GM18499 (cell line): ENCODE results near the gene ULK4.

Experiments used
- ATAC-seq: cut with Tn5 transposase; IDR thresholded peaks from one replicate; pipeline ENCODE4 v1.9.1; 2021; ENCODE audit warnings: moderate number of reproducible peaks; ENCODE audit not compliant: insufficient read depth, unreplicated experiment

ULK4 gene

DNA sequence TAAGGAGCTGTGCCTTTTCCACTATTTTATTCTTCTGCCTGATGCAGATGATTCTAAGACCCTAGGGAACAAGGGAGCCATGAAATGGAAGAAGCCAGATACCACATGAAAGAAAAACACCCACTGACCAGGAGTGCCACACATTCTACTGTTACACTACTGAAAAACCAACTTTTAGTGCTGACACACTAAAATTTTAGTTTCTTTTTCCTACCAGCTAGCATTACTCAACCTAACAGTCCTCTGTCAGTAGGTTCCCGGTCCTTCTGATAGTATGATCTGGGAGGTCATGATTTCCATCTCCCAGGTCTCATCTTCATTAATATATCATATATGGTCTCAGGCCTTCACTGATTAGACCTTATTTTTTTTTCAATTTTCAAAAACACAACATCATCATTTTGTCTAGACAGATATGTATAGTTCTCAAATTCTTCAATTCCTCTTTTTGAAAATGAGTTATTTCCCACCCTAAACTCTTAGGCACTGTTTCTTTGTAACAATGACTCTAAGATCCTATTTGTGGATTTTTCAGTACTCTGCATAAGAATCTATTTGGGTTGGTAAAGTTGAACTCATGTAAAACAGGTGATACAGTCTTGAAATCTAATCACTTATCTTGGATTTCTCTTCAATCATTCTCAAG is 440.8 kb downstream of the ULK4 start:
- ATAC-seq, result no peak

- no peak for ATAC-seq
These were observed 442.2 kb downstream of the ULK4 start for GRCh38 chr3:41519746-41520145.

GRCh38 chr3:41518626-41519025 is 443.3 kb downstream of the ULK4 start:
- ATAC-seq, result no peak

GRCh38 chr3:41508063-41508696 is 453.7 kb downstream of the ULK4 start:
- ATAC-seq, result no peak

GRCh38 chr3:41507336-41508062 is 454.4 kb downstream of the ULK4 start:
- ATAC-seq, result no peak

GRCh38 chr3:41503998-41504623 is 457.8 kb downstream of the ULK4 start:
- no peak for ATAC-seq

DNA sequence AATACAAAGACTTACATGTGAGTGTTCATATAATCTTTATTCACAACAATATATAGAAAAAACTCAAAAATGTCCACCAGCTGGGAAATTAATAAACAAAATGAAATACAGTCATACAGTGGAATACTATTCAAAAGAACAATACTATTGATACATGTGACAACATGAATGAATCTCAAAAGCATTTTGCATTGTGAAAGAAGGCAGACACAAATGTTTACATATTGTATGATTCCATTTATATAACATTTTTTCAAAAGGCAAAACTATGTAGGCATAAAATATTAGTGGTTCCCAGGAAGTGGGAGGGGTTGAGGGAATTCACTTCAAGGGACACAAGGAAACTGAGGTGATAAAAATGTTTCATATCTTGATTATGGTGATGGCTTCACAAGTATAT is 459.4 kb downstream of the ULK4 start:
- no peak for ATAC-seq

DNA sequence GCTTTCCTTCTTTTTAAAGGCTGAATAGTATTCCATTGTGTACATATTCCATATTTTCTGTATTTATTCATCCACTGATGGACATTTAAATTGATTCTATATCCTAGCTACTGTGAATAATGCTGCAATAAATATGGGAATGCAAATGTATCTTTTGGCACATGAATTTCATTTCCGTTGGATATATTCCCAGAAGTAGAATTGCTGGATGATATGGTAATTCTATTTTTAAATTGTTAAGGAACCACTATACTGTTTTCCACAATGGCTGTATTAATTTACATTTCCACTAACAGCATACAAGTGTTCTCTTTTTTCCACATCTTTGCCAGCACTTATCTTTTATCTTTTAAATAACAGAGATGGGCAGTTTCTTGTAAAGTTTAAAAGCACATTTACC is 459.9 kb downstream of the ULK4 start:
- ATAC-seq, result no peak

- ATAC-seq, result no peak
These were observed 463.1 kb downstream of the ULK4 start for GRCh38 chr3:41498847-41499246.

DNA sequence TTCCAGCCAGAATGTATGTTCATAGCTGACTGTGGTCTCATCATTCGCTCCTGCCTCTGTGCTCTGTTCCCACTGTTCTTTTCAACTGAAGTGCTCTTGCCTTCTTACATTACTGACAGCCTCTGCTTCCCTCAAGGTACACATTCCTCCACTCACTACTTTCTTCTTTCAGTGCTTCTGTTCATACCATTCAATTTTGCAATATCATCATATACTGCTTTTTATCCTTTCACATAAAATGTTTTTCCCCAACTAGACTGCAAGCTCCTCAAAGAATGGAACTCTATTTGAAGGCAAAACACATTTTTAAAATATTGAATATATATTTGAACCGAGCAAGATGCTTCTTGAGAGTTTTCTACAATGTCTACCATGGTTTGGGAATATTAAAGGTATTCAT is 471.5 kb downstream of the ULK4 start:
- no peak for ATAC-seq

DNA sequence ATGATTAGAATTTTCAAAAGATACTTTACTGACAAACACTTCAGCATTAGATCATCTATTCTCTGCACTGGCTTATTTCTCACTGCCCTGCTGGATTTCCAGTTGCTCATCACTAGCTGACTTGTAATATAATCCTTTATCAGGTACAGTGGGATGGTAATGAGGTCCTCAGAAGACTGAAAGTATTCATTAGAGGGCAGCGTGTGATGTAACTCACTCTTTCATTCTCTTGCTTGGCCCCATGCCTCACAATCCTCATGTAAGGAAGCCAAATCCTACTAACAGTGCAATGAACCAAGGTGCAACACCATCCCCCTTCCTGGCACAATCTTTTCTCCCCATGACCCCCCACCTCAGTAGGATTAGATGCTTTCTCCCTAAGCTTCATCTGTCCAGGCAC is 472.7 kb downstream of the ULK4 start:
- no peak for ATAC-seq

DNA sequence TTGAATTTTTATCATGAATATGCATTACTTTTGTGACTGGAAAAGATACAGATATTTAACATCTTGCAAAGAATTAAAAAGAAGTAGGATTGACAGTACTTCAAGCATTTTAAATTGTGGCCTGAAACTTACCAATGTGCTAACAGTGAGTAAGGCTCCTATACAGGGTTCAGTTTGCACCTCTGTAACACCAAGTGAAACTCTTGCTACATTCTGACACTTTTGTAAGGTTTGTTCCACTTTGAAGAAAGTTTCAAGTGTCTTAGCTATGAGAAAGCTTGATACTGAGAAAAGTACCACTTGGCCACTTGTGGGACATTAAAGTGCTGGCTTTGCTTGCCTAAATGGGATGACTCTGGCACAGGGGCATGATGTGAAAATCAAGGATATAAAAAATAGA is 473.4 kb downstream of the ULK4 start:
- ATAC-seq, result no peak

GRCh38 chr3:41485484-41485883 is 476.4 kb downstream of the ULK4 start:
- no peak for ATAC-seq

DNA sequence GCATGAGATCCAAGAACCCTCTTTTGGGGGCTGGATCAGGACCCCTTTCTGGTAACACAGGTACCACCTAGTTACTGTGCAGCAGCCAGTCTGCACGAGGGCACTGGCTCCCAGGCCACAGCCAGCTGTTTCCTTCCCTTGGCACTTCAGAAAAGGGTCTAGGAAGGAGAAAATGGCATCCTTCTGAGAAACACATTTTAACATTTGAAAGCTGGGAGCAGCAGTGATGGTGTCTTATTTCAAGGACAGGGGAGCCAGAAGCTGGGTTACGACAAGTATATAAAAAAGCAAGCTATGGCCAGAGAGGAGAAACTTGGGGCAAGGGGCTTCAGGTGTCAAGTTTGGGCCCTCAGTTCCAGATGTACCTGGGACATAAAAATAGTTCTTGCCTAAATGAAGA is 479.8 kb downstream of the ULK4 start:
- ATAC-seq, result no peak

GRCh38 chr3:41478278-41478677 is 483.6 kb downstream of the ULK4 start:
- ATAC-seq, result no peak

GRCh38 chr3:41477399-41478014 is 484.4 kb downstream of the ULK4 start:
- ATAC-seq, result no peak

DNA sequence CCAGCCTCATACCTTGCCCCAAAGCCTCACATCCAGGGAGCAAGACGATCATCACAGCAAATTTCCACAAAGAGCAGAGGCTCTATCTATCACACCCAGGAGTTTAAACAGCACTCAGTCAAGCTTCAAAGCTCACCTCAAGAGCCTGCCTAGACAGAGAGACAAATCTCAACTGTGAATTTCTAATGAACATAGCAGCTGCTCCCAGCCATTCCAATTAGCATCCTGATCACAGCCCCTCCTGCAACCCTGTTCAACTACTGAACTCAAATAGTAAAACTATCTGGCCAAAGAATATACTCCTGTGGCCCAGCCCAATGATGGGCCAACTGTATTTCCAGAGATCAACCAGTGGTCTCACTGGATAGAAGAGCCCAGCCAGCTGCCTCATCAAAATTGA is 492.8 kb downstream of the ULK4 start:
- no peak for ATAC-seq

DNA sequence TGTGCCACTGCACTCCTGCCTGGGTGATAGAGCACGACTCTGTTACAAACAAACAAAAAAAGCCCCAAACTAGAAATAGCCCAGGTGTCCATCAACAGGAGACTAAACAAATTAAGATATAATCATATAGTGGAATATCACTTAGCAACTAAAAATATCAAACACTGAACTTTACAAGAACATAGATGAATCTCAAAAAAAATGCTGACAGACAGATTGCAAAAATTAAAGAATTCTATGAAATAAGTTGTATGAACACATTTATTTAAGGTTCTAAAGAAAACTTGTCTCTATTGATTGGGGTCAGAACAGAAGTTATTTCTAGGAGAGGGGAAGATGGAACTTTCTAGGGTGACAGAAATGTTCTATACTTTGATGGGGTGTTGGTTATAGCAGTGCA is 494.4 kb downstream of the ULK4 start:
- no peak for ATAC-seq

DNA sequence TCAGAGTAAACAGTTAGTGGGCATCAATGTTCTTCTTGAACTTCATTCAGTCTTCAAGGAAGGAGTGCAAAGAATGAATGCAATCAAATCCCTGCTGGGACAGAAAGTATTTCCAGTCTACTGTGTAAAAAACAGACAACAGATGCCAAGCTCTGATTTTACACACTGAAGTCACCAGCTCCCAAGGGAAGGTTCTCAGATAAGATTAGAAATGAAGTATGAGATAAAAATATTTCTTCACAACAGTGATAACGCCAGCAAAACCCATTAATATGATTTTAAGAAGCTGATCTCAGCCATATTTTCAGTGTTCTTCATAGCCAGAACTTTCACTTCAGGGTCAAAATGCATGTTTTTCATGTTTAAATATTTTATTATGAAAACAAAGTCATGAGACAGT is 497.0 kb downstream of the ULK4 start:
- no peak for ATAC-seq

- no peak for ATAC-seq
These were observed 497.5 kb downstream of the ULK4 start for GRCh38 chr3:41464401-41464800.
